ENCODE data around the gene RRP1B.
"Not testable (repeated sequence)": the region's sequence is repeated elsewhere in the genome, so short reads cannot be mapped to it uniquely, and the experiment has no call there.

Gene RRP1B

DNA sequence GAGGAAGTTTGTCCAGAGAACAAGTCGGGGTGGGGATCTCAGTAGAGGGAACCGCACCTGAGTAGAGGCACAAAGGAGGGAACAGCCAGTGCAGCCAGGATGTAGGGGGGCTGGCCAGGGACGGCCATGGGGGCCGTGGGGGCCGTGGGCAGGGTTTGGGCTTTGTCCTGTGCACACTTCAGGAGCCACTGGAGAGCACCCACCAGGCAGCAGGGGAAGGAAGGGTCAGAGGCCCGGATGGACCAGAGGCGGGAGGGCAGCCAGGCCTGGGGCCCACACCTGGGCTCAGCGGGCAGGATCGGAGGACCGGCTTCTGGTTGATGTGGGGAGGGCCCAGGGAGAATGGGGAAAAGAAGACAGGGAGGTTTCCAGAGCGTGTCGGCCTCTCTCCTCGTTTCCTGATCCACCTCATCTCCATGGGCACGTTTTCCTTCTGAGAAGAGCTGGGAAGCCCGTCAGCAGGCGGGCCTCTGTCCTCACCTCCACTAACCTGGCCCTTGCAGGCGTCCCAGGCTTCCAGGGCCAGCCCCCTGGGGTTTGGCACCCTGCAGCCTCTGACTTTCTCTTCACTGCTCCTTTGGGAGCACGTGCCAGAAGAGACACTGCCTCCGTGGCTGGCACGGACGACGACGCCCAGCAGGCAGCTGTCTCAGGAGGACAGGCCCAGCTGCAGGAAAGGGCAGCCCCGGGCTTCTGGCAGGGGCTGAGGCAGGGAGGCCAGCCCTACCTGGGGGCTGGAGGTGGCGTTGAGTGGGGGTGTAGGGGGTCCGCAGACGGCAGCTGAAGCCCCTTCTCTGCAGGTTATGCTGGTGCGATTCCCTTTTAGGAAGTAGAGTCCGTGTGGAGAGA lies 42.8 kb downstream of the RRP1B start:
- no peak for DNase-seq

DNA sequence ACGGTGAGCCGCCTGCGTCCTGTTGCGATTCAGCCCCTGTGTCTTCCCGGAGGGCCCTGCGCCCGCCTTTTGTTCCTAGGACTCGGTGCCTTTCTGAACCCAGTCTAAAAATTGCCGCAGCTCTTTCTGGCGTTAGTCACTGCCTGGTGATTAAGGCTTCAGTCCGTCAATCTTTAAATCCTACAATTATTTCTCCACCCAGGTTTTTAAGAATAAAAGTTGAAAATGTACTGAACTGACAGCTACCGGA lies 43.4 kb downstream of the RRP1B start:
- DNase-seq: no peak

DNA sequence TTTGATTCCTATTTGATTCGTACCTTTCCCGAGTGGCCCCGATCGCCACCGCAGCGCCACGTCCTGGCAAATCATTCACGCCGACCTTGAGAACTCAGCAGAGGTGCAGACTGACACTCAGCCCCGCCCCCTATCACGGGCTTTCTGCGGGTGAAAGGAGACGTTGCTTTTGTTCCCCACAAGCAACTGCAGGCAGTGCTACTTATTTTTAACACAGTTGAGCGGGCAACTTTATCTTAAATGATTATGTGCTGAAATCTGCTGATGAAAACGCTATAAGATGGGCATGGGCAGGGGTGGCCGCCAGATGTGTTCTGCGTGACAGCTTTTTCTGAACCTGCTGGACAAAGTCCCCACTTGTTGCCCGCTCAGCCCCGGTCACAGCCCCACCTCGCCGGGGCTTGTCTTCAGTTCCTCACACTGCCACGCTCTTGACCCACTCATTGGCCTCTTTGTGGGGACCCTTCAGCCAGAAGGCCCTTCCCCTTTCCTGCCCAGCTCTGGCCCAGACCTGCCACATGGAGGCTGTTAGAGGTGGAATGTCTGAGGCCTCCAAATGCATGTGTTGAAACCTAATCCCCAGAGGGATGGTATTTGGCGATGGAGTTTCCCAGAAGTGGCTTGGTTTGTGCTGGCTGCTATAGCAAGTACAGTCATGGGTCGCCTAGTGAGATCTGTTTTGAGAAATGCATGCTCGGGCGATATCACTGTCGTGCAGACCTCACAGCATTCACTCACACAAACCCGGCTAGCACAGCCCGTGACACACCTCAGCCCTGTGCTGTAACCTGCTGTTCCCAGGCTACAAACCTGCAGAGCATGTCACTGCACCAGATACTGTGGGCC lies 43.9 kb downstream of the RRP1B start:
- no peak for DNase-seq

DNA sequence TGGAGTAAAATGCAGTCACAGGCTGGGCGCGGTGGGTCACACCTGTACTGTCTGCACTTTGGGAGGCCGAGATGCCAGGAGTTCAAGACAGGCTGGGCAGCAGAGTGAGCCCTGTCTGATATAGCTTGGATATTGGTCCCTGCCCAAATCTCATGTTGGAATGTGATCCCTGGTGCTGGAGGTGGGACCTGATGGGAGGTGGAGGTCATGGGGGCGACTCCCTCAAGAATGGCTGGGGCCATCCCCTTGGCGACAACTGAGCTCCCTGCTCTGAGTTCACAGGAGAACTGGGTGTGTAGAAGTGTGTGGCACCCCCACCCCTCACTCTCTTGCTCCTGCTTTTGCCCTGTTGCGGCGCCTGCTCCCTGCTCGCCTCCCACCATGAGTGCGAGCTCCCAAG lies 48.1 kb downstream of the RRP1B start:
- DNase-seq: no peak

DNA sequence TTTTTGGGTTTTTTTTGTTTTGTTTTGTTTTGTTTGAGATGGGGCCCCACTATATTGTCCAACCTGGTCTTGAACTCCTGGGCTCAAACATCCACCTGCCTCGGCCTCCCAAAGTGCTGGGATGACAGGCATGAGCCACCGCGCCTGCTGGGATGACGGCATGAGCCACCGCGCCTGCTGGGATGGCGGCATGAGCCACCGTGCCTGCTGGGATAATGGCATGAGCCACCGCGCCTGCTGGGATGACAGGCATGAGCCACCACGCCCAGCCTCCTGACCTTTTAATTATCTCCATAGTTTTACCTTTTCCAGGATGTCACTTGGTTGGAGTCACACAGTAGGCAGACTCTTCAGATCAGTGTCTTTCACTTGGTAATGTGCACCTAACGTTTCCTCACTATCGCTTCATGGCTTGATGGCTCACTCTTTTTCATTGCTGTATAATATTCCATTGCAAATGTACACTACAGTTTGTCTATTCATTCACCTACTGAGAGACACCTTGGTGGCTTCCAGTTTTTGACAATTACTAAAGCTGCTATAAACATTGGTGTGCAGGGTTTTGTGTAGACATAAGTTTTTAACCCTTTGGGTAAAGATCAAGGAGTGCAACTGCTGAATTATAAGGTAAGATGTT lies 49.5 kb downstream of the RRP1B start:
- DNase-seq: no peak

DNA sequence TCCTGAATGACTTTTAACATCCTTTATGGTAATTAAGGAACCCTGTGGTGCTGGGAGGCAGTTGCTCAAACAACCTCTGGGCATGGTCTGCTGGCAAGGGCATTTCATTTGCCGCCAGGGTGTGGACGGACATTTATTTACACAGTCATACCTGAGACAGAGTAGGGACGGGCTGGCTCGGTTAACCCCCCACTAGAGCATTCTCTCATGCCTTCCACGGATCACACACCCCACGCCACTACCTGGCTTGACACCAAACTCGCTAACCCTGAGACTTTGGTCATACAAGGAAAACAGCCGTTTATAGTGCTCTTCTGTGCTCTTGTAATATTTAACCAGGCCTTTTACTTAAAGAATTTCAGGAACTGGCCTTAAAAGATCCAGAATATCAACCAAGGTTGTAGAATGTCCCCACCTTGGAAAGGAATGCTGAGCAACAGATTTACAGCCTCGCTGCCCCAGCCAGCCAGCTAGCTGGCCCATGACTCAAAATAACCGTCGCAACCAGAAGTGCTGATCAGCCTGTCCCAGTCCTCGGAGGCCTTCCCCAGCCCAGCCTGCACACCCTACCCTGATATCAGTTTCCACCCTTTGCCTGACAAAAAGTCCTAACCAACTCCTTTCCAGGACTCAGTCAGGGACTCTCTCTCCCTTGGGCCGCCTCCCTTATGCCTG lies 53.0 kb downstream of the RRP1B start:
- no peak for DNase-seq

DNA sequence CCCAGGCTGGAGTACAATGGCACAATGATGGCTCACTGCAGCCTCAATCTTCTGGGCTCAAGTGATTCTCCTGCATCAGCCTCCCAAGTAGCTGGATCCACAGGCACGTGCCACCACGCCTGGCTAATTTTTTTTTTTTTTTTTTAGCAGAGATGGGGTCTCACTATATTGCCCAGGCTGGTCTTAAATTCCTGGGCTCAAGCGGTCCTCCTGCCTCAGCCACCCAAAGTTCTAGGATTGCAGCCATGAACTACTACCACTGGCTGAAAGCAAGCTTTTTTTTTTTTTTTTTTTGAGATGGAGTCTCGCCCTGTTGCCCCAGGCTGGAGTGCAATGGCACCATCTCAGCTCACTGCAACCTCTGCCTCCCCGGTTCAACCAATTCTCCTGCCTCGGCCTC lies 53.8 kb downstream of the RRP1B start:
- DNase-seq: not testable (repeated sequence)

DNA sequence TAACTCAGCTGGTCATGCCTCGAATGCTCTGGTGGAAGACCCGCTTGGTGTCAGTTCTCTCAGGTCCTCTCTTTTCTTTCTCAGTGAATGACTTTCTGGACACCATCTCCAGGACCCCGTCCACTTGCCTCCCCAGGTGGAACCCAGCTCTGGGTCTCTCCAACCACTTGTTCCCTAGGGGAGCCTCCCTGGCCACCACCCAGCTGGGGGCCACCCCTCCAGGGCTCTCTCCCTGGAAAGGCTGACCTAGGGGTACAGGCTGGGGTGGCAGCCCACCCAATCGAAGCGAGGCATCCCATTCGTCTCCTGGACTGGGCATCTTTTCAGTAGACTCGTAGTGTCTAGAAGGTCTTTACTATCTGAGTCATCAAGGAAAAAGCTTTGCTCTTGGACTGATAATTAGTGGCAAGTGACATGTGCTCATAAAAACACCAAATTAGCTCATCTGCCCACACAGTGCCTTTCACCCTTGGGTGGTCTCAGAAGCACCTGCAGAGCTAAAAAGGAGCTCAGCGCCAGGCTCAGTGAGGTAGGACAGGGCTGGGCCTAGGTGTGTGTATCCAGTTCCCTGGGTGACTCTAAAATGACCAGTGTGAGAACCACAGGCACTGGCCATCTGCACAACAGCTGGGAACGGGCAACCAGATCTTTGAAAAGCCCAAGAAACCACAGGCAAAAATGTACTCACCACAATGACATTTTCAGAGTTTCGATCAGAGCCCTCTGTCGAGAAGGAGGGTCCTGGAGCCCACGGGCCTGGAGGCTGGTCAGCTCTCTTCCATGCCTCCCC lies 57.2 kb downstream of the RRP1B start:
- DNase-seq: no peak

DNA sequence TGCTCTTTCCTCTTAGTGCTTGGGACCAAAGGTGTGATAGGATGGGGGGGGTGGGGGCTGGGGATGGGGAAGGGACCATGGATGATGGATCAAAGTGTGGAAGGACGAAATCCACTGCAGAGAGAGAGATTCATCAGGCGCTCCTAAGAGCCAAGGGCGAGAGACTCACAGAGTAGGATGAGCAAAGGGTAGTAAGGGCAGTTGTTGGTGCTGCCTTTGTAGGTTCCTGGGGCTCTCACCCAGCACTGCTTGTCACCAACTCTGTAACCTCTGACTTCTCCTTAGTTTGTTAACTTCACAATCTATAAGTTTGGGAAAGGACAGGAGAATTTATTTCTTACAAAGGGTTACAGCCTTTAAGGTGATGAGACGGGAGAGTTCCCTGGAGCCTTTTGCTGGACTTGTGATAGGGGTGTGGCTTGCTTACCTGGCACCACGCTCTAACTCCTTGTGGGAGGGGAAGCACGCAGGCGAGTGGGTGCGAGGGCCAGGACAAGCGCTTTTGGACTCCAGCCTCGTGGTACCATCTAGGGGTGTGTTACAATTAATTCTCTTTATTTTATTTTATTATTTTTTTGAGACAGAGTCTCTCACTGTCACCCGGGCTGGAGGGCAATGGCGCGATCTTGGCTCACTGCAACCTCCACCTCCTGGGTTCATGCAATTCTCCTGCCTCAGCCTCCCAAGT lies 58.0 kb downstream of the RRP1B start:
- no peak for DNase-seq

DNA sequence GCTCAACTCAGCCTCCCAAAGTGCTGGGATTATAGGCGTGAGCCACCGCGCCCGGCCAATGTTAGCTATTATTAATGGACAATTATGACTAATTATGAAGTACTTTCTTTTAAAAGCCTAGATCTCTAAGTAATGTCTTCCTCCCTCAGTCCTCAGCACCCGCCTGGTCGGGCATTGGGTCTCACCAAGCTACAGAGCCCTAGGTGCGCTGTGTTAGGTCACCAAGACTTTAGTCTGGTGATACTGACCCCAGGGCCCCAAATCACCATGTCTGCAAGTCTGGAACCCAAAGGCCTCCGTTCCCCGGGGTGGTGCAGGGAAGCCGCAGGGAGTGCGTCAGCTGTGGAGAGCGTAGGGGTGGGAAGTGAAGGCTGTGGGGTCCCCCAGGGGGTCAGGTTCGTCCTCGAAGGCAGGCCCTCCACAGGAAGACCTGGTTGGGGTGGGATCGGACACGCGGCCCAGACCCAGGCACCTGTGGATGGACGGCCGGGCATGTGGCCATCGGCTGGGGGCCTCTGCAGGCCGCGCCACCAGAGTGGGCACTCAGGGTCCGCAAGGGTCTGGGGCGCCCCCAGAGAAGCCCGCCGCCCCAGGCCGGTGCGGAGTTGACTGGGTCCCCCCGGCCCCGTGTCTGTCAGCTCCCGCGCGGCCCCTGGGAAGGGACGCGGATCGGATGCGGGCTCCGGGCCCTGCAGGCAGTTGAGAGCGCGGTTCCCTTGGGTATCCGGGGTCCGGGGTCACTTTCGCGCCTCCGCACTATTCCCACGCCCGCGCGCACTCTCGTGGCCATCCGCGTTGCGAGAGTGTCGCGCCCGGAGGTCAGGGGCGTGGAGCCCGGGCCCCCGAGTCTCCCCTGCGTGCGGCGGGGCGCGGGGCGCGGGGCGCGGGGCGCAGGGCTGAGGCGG lies 58.9 kb downstream of the RRP1B start:
- no peak for DNase-seq

DNA sequence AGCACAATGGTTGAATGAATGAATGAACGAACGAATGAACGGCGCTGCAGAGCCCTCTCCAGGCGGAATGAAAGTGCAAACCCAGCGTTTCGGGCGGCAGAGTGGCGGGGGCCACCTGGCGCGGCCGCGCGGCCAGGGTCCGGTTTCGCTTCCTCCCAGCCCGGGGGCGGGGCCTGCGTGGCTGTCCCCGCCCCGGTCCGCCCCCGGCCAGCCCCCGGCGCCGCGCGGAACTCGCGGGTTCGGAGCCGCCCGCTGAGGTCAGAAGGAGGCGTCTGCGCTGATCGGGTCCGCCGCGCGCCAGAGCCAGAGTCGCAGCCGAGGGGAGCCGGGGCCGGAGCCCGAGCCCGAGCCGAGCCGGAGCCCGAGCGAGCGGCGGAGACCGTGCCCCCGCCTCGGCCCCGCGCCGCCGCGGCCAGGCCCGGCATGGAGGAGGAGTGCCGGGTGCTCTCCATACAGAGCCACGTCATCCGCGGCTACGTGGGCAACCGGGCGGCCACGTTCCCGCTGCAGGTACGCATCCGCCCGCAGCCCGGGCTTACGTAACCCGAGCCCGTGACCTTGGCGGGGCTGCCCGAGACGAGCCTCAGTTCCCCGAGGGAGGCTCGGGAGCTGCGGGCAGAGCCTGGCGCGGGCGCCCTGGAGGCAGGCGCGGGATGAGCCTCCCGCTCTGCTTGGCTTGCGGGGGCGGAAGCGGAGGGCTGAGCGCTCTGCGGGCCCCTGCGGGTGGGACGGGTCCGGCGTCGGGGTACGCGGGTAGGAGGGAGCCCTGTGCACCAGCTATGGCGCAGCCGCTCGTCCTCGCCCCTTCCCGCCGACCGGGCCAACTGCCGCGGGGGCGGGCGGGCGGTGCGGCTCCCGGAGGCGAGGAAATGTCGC lies 59.8 kb downstream of the RRP1B start, which contains the start of gene PDXK:
Gene PDXK, plus strand, starts transcription at position 258 of the 876 bp plus-strand sequence. Its CDS starts 166 bp downstream, at position 424.
- peak; percentile 70 for DNase-seq

DNA sequence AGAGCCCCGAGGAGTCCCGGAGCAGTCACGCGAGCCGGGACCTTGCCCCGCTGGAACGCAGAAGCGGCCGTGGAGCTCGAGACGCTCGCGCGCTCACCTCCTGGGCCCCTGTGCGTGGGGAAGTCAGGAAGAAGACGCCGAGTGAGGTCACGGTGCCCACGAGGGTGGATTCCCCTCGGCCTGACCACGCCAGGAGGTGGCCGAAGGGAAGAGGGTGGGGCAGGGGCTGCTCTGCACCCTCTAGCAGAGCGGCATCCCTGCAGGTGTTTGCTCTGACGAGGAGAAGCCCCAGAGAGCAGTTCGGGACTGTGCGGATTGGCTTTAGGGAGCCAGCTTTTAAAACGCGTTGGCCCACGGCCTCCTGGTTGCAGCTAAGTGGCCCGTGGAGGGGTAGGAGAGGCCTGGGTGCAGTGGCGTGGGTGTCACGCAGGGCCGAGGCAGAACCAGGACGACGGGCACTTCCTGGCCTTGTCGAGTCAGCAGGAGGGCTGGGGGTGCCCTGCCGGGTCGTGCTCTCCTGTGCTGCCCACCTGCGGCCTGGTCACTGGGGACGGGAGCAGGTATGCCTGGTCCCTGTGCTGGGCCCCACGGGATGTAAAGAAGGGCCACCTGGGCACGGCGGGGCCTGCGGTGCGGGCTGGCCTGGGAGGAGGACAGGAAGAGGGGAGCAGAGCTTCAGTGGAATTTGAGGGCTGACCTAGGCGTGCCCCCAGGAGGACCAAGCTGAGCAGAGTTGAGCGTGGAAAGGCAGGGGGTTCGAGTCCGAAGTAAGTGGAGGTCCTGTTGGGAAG lies 60.6 kb downstream of the RRP1B start:
- DNase-seq: no peak

DNA sequence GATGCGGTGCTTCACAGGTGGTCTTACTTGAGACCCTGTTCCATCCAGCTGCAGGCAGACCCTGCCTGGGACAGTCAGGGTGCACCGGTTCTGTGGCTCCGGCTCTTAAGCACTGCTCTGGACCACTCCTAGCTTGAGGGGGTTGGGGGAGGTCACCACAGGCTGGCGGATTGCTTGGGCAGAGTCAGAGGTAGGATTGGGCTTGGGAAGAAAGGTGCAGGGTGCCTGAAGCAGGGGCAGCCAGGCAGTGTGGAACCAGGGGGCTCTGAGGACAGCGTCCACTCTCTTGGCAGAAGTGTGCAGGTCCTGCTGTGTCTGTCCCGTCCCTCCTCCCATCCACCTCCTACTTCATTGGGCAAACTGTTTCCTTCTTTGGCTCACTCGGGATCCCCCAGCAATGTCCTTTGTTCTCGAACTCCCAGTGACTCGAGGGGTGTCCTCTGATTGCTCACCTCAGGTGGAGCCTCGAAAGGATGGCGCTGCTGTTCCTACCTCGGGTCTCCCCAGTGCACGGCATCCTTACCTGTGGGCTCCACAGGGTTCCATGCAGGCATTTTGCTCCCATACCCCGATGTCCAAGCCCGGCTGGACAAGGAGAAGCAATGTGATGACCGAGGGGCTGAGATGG lies 61.3 kb downstream of the RRP1B start:
- no peak for DNase-seq

DNA sequence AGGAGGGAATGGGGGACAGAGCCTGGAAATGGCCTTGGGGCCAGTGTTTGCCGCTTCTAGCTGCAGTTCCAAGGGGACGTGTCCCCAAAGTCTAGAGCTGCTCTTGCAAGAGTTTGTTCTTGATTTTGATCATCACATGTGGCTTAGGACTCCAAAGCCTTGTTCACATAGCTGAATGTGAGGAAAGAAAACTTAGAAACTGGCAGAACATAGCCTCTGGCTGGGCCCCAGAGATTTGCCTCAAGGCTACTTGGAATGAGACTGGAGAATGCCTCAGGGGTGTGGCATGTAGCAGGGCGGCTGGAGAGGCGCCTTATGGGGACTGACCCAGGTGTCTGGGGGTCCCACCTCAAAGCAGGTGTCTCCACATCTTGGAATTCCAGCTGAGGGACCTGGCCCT lies 61.8 kb downstream of the RRP1B start:
- DNase-seq: no peak

DNA sequence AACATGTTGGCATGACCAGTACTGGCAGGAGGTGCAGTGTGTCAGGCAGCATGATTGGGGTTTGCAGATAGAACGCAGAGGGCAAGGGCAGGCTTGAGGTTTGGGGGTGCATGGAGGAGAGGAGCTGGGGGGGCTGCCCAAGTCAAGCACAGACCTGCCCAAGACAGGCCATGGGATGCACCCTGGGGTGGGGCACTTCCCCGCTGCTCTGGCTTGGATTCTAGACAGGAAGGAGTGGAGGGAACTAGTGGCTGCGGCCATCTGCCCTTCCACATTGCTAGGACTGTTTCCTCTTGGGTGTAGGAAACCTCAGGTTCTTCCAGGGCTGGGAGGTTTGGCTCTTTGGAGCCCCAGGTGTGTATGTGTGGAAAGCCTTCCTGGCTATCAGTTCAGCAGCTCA lies 62.6 kb downstream of the RRP1B start:
- DNase-seq: no peak

DNA sequence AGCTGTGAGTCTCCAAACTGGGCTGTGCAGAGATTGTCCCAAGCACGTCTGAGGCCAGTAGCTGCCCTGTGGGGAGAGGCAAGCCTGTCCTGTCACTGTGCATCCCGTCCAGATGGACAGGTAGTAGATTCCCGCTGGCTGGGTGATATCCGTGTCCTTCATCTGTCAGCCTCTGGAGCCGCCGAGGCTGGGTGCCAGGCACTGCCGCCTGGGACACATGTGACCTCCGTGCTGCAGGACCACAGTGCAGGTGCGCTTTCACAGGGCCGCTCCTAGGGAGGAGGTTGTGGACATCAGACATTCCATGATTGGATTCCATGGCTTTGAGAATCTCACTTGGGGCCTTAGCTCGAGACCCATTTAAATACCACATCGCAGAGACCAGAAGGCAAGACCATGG lies 64.3 kb downstream of the RRP1B start:
- DNase-seq: no peak

DNA sequence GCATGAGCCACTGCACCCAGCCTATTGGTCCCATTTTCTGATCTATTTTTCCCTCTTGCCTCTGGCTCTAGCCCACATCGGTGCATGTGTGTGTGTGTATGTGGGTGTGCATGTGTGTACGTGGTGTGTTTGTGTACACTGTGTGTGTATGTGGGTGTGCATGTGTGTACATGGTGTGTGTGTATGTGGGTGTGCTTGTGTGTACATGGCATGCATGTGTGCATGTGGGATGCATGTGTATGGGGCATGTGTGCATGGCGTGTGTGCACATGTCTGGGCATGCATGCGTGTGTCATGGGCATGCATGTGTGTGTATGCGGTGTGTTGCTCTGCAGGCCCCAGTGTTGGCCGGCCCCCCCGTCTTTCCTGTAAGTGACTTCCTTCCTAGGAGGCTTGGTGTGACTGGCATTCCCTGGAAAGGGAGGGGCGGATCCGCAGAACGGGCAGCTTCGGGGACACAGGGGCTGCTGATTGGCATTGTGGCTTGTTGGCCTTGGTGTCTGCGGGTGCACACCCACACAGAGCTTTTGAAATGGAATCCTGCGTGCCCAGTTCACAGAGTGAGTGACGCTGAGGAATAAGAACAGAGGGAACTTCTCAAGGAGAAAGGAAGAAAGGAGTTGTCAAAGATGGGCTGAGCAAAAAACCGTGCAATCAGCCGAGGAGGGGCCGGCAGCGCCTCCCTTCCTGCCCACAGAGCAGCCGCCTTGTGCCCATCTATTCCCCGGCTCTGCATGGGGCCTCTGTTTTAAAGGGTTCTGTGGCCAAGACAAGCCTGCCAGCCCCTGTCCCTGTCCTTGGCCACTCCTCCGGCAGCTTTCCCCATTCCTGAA lies 67.5 kb downstream of the RRP1B start:
- DNase-seq: no peak
